H1 (cell line): ENCODE measurements around the gene PPIL3.

Experiments
- BRCA1 ChIP-seq: IDR thresholded peaks from 2 replicates; pipeline ENCODE4 v1.6.1; 2012; ENCODE audit warnings: low read depth, low read length, improper control_type of control experiment
- CHD1 ChIP-seq: IDR thresholded peaks from 2 replicates; pipeline ENCODE4 v1.6.1; 2012; ENCODE audit warnings: low read depth, low read length, improper control_type of control experiment
- CREB1 ChIP-seq: IDR thresholded peaks from 2 replicates; pipeline ENCODE4 v1.6.1; 2012; ENCODE audit warnings: inconsistent platforms
- CTCF ChIP-seq, 3 experiments: IDR thresholded peaks; 1 replicate in 2 of 3; 2 replicates in 1 of 3; pipeline versions ENCODE4 v1.5.1 to v1.6.1; 2011; ENCODE audit warnings: low read length in 3 of 3, mild to moderate bottlenecking in 3 of 3, inconsistent platforms in 2 of 3, low read depth in 1 of 3, moderate library complexity in 1 of 3; ENCODE audit not compliant: insufficient read depth in 1 of 3; ENCODE audit errors: control extremely low read depth in 1 of 3
- EZH2 ChIP-seq: fragments of 200-600 bp; sonication (generic); IDR thresholded peaks from 2 replicates; pipeline ENCODE4 v1.7.1; 2012; ENCODE audit warnings: low read depth, mild to moderate bottlenecking, moderate library complexity, low read length, inconsistent platforms; ENCODE audit not compliant: severe bottlenecking
- PHF8 ChIP-seq: fragments of 200-600 bp; sonication (generic); conservative IDR thresholded peaks from 2 replicates; pipeline ENCODE4 v1.7.1; 2012; ENCODE audit warnings: low read depth, mild to moderate bottlenecking, inconsistent platforms, low read length, moderate library complexity
- POLR2A ChIP-seq, 2 experiments: IDR thresholded peaks; 1 replicate in 1 of 2; 2 replicates in 1 of 2; pipeline ENCODE4 v1.6.1; 2011; ENCODE audit warnings: low read depth in 2 of 2, low read length in 2 of 2, mild to moderate bottlenecking in 2 of 2; ENCODE audit errors: control extremely low read depth in 1 of 2
- SP1 ChIP-seq: IDR thresholded peaks from 2 replicates; pipeline ENCODE4 v1.6.1; 2011; ENCODE audit warnings: low read depth, low read length
- TAF7 ChIP-seq: optimal IDR thresholded peaks from 2 replicates; pipeline ENCODE3; 2011; ENCODE audit warnings: low read depth, mild to moderate bottlenecking, inconsistent platforms, low read length, moderate library complexity, borderline replicate concordance
- TEAD4 ChIP-seq: IDR thresholded peaks from 2 replicates; pipeline ENCODE4 v1.6.1; 2012; ENCODE audit warnings: low read depth, low read length, inconsistent platforms, mixed read lengths
- USF2 ChIP-seq: IDR thresholded peaks from 2 replicates; pipeline ENCODE4 v1.6.1; 2011; ENCODE audit warnings: low read length, improper control_type of control experiment

GRCh38 chr2:200913654-200914053 lies 24.8 kb upstream of the PPIL3 start:
- TF ChIP-seq TEAD4 (no peak), CTCF (IDR thresholded peaks at IDR 0.05; ENCODE audit: control extremely low read depth in 1 of 3, insufficient read depth in 1 of 3, low read depth in 1 of 3, low read length in 3 of 3) (no peak), CHD1 (no peak), EZH2 (no peak), POLR2A (IDR thresholded peaks at IDR 0.05; ENCODE audit: control extremely low read depth in 1 of 2, low read depth in 2 of 2, low read length in 2 of 2) (no peak), USF2 (no peak), BRCA1 (no peak), SP1 (no peak), PHF8 (no peak), CREB1 (no peak), TAF7 (no peak)
